ENCODE measurements around the gene DHODH.
"Not testable (repeated sequence)": the region's sequence is repeated elsewhere in the genome, so short reads cannot be mapped to it uniquely, and the experiment has no call there.

The DHODH gene

GRCh38 chr16:72014675-72015074 is 6.1 kb downstream of the DHODH start:
- DNase-seq = no peak

DNA sequence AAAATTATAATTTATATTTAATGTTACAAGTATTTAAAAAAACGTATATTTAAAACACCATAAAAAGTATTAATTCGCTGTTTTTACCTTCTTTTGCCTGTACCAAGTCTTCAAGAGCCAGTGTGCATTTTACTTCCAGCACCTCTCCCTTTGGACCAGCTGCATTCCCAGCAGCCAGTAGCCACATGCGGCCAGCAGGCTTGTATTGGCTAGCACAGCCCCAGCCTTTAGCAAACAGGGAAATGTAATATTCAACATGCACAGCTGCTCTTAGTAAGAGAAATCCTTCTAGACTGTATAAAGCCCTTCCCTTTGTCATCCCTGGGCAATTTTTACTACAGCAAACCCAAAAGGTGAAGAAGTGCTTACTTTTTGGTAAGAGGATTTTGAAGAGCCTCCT is 6.6 kb downstream of the DHODH start:
- no peak for DNase-seq

DNA sequence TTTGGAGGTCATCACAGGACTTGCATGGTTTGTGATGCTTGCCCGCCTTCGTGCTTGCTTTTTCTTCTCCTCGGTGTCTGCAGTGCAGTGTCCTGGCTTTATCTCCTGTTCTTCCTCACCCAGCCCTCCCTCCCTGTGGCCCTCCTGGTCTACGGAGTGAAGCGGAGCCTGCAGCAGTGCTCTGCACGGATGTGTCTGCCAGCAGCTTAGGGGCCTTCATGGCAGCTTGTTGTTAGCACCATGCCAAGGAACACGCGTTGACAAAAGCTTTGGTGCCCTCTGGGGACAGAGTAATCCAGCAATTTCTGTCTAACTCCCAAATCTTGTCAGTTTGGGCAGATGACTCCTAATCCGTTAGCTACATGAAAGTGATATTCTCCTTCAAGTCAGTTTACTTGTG is 9.9 kb downstream of the DHODH start:
- no peak for DNase-seq

DNA sequence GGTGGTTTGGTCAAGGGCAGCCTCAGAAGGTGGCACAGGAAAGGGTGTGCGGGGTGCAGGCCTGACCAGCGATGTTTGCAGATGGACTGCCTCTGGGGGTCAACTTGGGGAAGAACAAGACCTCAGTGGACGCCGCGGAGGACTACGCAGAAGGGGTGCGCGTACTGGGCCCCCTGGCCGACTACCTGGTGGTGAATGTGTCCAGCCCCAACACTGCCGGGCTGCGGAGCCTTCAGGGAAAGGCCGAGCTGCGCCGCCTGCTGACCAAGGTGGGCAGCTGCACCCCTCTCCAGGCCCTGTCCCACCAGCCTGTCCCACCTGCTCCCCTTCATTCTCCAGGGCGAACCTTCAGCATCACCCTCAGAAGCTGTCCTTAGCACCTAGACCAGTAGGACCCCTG is 12.5 kb downstream of the DHODH start:
- no peak for DNase-seq

DNA sequence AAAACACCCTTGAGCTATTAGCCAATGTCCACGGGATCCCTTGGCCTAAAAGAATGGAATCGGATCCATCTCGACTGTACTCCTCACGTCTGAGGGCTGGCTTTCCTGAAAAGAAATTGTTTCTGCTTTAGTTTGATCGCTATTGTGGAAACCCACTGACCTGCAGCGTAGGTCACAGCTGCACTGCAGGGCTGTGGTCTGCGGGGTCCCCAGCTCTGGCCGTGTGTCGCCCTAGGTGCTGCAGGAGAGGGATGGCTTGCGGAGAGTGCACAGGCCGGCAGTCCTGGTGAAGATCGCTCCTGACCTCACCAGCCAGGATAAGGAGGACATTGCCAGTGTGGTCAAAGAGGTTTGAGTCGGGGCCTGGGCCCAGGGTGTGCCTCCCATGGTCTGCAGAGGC is 13.6 kb downstream of the DHODH start:
- DNase-seq = no peak

DNA sequence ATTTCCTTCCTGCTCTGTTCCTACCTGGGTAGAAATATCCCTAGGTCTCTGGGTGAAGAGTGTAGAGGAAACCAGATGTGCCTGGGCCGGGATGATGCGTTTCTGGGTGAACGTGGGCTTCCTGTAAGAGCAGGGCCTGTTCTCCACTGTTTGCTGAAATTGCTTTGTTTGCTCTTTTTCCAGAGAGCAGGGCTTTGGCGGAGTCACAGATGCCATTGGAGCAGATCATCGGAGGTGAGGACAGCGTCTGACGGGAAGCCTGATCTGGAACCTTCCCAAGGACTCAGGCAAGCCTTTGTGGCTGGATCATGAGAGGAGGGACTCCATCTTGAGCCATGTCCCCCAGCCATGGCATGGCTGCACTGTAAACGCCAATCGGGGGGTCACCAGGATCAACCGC is 15.4 kb downstream of the DHODH start:
- DNase-seq = no peak

GRCh38 chr16:72024862-72025382 is 16.4 kb downstream of the DHODH start:
- DNase-seq = no peak

DNA sequence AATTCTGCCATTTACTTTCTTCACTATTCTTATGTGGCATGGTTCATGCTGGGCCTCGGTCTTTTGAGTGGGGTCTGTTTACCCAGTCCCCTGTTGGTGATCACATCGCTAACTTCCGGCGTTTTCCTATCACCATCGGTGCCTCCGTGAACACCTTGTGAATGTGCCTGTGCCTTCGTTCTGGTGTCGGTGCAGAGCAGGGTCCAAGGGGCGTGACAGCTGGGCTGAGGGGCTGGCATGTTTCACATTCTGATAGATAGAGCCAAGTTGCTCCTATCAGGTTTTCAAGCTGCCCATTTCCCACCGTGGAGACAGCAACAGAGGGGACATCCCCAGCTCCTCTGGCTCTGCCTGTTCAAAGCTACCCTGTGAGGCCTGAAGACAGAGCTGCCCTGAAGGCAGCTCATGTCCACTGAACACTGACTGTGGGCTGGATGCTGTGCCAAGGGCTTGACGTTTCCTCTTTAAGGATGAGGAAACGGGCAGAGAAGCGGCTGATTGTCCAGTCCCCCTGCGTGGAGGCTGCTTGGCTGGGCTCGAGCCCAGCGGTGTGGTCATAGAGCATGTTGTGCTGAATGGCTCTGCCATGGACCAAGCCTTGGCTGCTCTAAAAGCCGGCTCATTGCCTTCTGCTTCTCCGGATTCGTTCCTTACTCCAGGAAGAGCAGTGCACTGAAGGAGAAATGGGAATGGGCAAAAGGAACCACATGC is 17.0 kb downstream of the DHODH start:
- no peak for DNase-seq

DNA sequence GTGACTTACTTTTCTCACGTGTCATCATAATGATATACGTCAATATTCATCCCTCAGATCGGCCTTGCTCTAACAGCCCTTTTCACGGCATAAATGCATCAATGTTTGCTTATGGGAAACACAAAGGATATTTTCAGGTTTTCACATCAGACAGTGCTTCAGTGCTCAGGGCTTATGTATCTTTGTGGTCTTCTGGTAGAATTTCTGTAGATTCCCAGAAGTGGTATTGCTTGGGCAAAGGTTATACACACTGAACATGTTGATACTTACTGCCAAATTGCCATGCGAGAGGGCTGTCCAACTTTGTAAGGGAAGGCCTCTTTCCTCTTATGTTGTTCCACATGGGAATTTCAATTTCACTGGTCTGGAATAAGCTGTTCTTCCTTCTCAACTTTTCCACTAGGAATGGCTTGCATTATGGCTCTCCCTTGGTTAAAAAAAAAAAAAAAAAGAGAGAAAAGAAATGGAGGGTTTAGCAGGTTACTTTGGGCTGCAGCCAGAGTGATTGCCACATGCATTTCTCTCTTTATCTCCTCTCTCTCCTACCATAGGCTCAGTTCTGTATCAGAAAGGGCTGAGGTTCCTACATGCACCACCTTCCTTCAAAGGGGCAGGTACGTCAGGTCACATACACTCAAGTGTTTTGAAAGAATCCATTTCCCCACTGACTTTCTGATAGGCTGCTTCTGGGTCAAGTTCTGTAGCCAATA is 19.3 kb downstream of the DHODH start:
- DNase-seq = no peak

- DNase-seq = no peak
Measured at GRCh38 chr16:72029567-72030271, 21.2 kb downstream of the DHODH start.

GRCh38 chr16:72033437-72033836 is 24.9 kb downstream of the DHODH start:
- DNase-seq = no peak

- no peak for DNase-seq
Measured at GRCh38 chr16:72036098-72036497, 27.6 kb downstream of the DHODH start.

- no peak for DNase-seq
Measured at GRCh38 chr16:72042157-72042660, 33.7 kb downstream of the DHODH start.

DNA sequence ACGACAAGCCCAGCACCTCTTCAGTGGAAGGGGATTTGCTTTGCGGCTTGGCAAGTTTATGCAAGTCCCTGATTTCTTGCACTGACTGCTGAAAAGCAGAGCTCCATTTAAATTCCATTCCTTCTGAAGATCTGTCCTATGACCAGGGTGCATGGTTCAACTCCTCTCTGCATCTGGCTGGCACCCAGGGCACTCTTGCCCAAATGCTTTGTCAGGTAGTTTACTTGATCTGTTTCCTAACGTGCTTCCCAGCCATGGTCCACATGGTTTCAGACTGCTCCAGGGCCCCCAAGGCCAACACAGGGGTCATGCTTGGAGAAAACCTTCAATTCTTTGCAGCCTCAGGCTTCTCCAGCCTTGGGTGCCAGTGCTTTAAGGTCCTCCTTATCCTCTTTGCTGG is 34.5 kb downstream of the DHODH start:
- no peak for DNase-seq

DNA sequence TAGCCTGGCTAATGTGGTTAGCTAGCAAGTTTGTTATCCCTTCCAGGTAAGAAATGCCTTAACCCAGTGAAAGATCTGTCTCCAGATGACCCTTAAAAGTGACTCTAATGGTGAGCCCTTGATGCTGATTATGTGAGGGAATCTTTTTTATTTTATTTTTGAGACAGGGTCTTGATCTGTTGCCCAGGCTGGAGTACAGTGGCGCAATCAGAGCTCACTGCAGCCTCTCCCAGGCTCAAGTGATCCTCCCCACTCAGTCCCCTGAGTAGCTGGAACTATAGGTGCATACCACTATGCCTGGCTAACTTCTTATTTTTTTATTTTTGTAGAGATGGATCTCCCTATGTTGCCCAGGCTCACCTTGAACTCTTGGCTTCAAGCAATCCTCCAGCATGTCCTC is 35.0 kb downstream of the DHODH start:
- DNase-seq = no peak

DNA sequence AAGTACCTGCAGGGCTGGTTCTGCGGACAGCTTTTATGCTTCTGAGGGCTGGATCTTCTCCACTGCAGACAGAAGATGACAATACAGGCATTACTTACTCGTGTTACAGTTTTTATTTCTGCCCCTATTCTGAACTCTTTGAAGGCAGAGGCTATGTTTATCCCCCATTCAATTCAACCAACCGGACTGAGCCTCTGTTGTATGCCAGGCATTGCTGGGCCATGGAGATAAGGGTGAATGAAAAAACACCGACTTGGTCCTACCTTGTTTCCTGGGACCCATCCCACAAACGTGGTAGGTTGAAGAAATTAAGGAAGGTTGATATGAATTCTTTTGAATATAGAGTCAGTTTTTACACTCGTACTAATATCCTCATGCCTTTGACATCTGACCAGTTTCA is 35.8 kb downstream of the DHODH start:
- no peak for DNase-seq

DNA sequence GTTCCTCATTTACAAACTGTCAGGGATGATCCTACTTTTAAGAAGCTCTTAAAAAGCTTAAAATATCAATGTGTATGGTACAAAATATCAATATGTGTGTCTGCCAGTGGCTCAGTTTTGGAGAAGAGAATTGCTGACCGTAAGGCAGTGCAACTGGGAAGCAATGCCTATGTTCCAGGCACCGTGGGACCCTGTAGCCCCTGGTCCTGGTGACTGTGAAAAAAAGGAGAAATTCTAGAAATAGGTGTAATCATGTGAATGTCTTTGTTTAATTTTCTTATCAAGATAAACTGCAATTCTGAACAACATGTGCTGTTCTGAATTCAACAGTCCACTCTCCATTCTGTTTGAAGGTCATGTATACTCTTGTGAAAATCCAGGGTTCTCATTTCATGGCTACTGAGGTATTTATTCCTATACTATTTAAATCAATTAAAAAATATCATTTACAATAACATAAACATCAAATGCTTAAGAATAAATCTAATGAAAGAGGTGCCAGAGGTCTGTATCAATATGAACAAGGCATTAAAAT is 36.3 kb downstream of the DHODH start:
- DNase-seq = no peak

- no peak for DNase-seq
Measured at GRCh38 chr16:72049110-72049509, 40.6 kb downstream of the DHODH start.

DNA sequence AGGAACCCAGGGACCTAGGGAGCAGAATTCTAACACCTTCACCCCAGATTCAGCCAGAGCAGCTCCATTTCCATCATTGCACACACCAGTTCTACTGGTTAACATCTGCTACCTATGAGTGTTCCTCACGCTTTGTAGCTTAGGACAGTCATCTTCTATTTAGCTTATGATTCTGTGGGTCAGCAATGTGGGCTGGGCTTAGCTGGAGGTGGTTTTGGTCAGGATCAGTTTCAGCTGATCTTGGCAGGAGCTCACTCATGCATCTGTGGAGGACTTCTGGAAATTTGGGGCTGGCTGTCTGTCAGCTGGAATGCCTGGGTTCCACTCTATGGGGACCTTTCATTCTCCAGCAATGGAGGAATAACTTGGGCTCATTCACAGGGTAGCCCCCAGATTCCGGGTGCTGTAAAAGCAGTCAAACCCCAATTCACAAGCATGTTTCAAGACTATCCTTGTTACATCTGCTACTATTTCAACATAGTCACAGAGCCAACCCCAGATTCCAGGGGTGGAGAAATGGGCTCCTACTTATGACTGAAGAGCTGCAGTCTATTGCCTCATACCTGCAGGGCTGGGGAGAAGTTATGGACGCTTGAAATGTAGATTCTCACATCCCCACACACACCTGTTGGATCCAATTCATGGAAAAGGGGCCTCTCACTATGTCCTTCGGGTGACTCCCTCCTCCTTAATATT is 42.4 kb downstream of the DHODH start:
- no peak for DNase-seq

- DNase-seq = no peak
Measured at GRCh38 chr16:72051818-72052217, 43.3 kb downstream of the DHODH start.

- not testable (repeated sequence) for DNase-seq
Measured at GRCh38 chr16:72054254-72054847, 45.8 kb downstream of the DHODH start, which contains the start of gene HP. Gene HP (plus strand): TSS chr16:72054505. CDS start chr16:72054653, 148 bp downstream.

DNA sequence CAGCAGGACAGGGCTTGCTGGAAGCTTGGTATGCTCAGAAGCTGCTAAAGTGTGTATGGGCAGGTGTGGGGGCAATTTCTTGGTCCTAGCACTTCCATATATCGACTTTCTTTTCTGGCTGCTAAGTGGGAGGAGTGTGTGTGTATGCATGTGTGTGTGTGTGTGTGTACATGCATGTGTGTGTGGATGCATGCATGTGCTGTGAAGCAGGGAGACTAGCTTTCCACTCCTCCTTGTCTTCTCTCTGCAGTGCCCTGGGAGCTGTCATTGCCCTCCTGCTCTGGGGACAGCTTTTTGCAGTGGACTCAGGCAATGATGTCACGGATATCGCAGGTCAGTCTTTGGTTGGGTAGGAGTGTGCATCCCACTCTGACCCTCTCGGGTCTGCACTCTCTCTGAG is 47.4 kb downstream of the DHODH start:
- no peak for DNase-seq
